GM12801 (cell line): ENCODE results near the gene GTF2IRD1.

Experiments used
- CTCF ChIP-seq: IDR thresholded peaks from one replicate; pipeline ENCODE4 v1.5.1; 2011; ENCODE audit warnings: control low read depth; ENCODE audit not compliant: insufficient read length; ENCODE audit errors: extremely low read depth

GTF2IRD1 gene

GRCh38 chr7:74525140-74525539 is 71.4 kb downstream of the GTF2IRD1 start:
- TF ChIP-seq CTCF = no peak

- no peak for TF ChIP-seq CTCF
Observed at GRCh38 chr7:74525881-74526280, 72.2 kb downstream of the GTF2IRD1 start.

GRCh38 chr7:74526780-74527179 is 73.1 kb downstream of the GTF2IRD1 start:
- TF ChIP-seq CTCF = no peak

GRCh38 chr7:74527842-74528241 is 74.1 kb downstream of the GTF2IRD1 start:
- TF ChIP-seq CTCF = no peak

GRCh38 chr7:74535951-74536356 is 82.2 kb downstream of the GTF2IRD1 start:
- TF ChIP-seq CTCF = no peak

- no peak for TF ChIP-seq CTCF
Observed at GRCh38 chr7:74542558-74543117, 88.9 kb downstream of the GTF2IRD1 start.

GRCh38 chr7:74544706-74545469 is 91.2 kb downstream of the GTF2IRD1 start:
- no peak for TF ChIP-seq CTCF
